WTC11 (cell line): ENCODE results near the gene UBAC2.

Experiments used
- CDX4 ChIP-seq: fragments of 250-450 bp; sonication (Bioruptor Pico); IDR thresholded peaks from 2 replicates; pipeline ENCODE4 v1.9.0; 2021; ENCODE audit warnings: moderate library complexity, mild to moderate bottlenecking, inconsistent platforms, borderline replicate concordance
- CTCF ChIP-seq: fragments of 200-600 bp; IDR thresholded peaks from 2 replicates; pipeline ENCODE4 v1.8.0; 2022; ENCODE audit warnings: antibody characterized with exemption
- ZNF121 ChIP-seq: sonication (generic); formaldehyde crosslinking; IDR thresholded peaks from 2 replicates; pipeline ENCODE4 v1.8.0; 2023; ENCODE audit warnings: missing genetic modification reagents

- TF ChIP-seq ZNF121: no peak
- no peak for TF ChIP-seq CDX4 (CRISPR knock-in tag)
- TF ChIP-seq CTCF: no peak
These were observed 3.5 kb upstream of the UBAC2 start for GRCh38 chr13:99197117-99197651.
